Stimulated activated CD8-positive, alpha-beta memory T cell treated with anti-CD3 and anti-CD28 coated beads, Interleukin-2, amount 100 ng/mL, for 48 hours (primary cell): ENCODE results near the gene MALRD1.

ENCODE experiments used
- DNase-seq, 2 donors: peaks; one replicate each; pipeline ENCODE4 v3.0.0-alpha.2; 2020; ENCODE audit warnings: low read depth in 2 of 2

MALRD1 gene

GRCh38 chr10:19231034-19231433, 182.4 kb downstream of the MALRD1 start:
- DNase-seq, result no peak

GRCh38 chr10:19245889-19246752, 197.5 kb downstream of the MALRD1 start:
- no peak for DNase-seq

GRCh38 chr10:19247843-19248242, 199.2 kb downstream of the MALRD1 start:
- DNase-seq, result no peak

GRCh38 chr10:19250546-19250945, 201.9 kb downstream of the MALRD1 start:
- no peak for DNase-seq

- DNase-seq, result no peak
Observed at GRCh38 chr10:19252531-19252930, 203.9 kb downstream of the MALRD1 start.

- DNase-seq, result no peak
Observed at GRCh38 chr10:19256331-19256730, 207.7 kb downstream of the MALRD1 start.

- no peak for DNase-seq
Observed at GRCh38 chr10:19263262-19263661, 214.7 kb downstream of the MALRD1 start.

- no peak for DNase-seq
Observed at GRCh38 chr10:19283285-19283684, 234.7 kb downstream of the MALRD1 start.

- no peak for DNase-seq
Observed at GRCh38 chr10:19283786-19284185, 235.2 kb downstream of the MALRD1 start.

- DNase-seq, result no peak
Observed at GRCh38 chr10:19290770-19291169, 242.2 kb downstream of the MALRD1 start.

GRCh38 chr10:19294233-19294632, 245.6 kb downstream of the MALRD1 start:
- DNase-seq, result no peak

GRCh38 chr10:19299645-19300044, 251.0 kb downstream of the MALRD1 start:
- no peak for DNase-seq

- DNase-seq, result no peak
Observed at GRCh38 chr10:19302117-19302516, 253.5 kb downstream of the MALRD1 start.

GRCh38 chr10:19310066-19310465, 261.5 kb downstream of the MALRD1 start:
- DNase-seq, result no peak

GRCh38 chr10:19316204-19316870, 267.7 kb downstream of the MALRD1 start:
- no peak for DNase-seq

GRCh38 chr10:19317952-19318351, 269.4 kb downstream of the MALRD1 start:
- DNase-seq, result no peak

GRCh38 chr10:19325581-19325980, 277.0 kb downstream of the MALRD1 start:
- DNase-seq, result no peak

GRCh38 chr10:19328582-19328981, 280.0 kb downstream of the MALRD1 start:
- no peak for DNase-seq

GRCh38 chr10:19329475-19329874, 280.9 kb downstream of the MALRD1 start:
- DNase-seq, result no peak

GRCh38 chr10:19332304-19332703, 283.7 kb downstream of the MALRD1 start:
- no peak for DNase-seq

GRCh38 chr10:19333631-19334030, 285.0 kb downstream of the MALRD1 start:
- DNase-seq, result no peak

GRCh38 chr10:19347621-19348020, 299.0 kb downstream of the MALRD1 start:
- DNase-seq, result no peak

- no peak for DNase-seq
Observed at GRCh38 chr10:19367176-19367575, 318.6 kb downstream of the MALRD1 start.
